Naive B cell (primary cell): Measurements from ENCODE around the gene GABPB2. TPM values are rescaled to one million over a fixed set of nuclear protein-coding genes. Genes with fewer than 3 reads are reported as not detected.
"Not testable (repeated sequence)": the region's sequence is repeated elsewhere in the genome, so short reads cannot be mapped to it uniquely, and the experiment has no call there.

ENCODE experiments used
- ATAC-seq, 2 donors: fragments of 150-1000 bp; cut with Tn5 transposase; 2 replicates each; pipeline ENCODE4 v1.10.0; 2021; ENCODE audit warnings: low read depth in 2 of 2, mild to moderate bottlenecking in 2 of 2, moderate library complexity in 2 of 2
- DNase-seq: peaks from one replicate; pipeline ENCODE4 v3.0.0; 2022
- H3K27ac Mint-ChIP-seq, 6 donors: one replicate each; pipeline ENCODE4 v1.8.0; 2020 to 2022; ENCODE audit warnings: mild to moderate bottlenecking in 6 of 6, mixed read lengths in 6 of 6, moderate library complexity in 5 of 6, inconsistent platforms in 2 of 6
- H3K27me3 Mint-ChIP-seq, 3 donors: one replicate each; pipeline ENCODE4 v1.8.0; 2021 to 2022; ENCODE audit warnings: mixed read lengths in 3 of 3, mild to moderate bottlenecking in 1 of 3
- H3K36me3 Mint-ChIP-seq, 2 donors: one replicate each; pipeline ENCODE4 v1.8.0; 2020 to 2022; ENCODE audit warnings: mixed read lengths in 2 of 2, inconsistent platforms in 1 of 2, mild to moderate bottlenecking in 1 of 2
- H3K4me1 Mint-ChIP-seq, 3 donors: one replicate each; pipeline ENCODE4 v1.8.0; 2020 to 2022; ENCODE audit warnings: mixed read lengths in 3 of 3, inconsistent platforms in 1 of 3, mild to moderate bottlenecking in 1 of 3, moderate library complexity in 1 of 3
- H3K4me3 Mint-ChIP-seq, 8 donors: one replicate each; pipeline ENCODE4 v1.8.0; 2020 to 2022; ENCODE audit warnings: mild to moderate bottlenecking in 8 of 8, mixed read lengths in 8 of 8, moderate library complexity in 8 of 8, inconsistent platforms in 2 of 8
- H3K9me3 Mint-ChIP-seq, 7 donors: one replicate each; pipeline ENCODE4 v1.8.0; 2020 to 2022; ENCODE audit warnings: mixed read lengths in 7 of 7, mild to moderate bottlenecking in 5 of 7, inconsistent platforms in 2 of 7, moderate library complexity in 1 of 7
- polyA plus RNA-seq, 6 donors: library from polyadenylated mRNA; unstranded; fragments of 300-500 nt; fragmentation: Illumina TruSeq; gene quantifications; one replicate each; pipeline ENCODE4 v1.2.3, GENCODE V29; 2021; ENCODE audit warnings: low read depth in 6 of 6

The GABPB2 gene
- polyA plus RNA-seq, 6 donors from 2014 or later, result 2.4 to 9.2 (median 4.8) TPM

DNA sequence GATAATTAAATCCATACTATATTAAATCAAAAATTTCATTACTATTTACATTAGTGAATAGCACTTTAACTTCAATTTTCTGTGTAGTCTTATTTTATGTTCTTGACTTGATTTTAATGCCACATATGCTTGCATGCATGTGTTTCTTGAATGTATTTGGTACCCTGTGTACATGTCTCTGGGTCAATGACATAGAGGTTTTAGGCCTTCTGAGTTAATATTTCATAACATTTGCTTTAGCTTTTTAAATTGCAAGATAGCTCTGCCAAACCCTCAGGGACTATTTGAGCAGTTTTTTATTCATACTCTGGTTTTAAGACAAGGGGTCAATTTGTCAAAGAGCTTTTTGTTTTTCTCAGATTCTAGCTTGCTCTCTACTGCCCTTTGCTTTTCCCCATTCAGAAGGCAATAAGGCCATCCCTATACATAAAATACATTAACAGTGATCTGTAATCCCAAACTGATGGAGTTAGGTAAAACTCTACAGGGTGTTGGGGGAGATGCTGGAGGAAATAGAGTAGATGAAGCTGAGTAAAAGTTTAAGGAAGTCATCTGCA is 5.4 kb upstream of the GABPB2 start:
- DNase-seq, result no peak
- H3K9me3 Mint-ChIP-seq, result no peaks in the 10 kb centered on the region
- H3K36me3 Mint-ChIP-seq, result no peaks in the 10 kb centered on the region
- peak overlapping the region in 2 of 8 donors; percentile 14 to 71 for H3K4me3 Mint-ChIP-seq
- H3K27me3 Mint-ChIP-seq, result no peaks in the 10 kb centered on the region
- ATAC-seq, result no peak
- H3K27ac Mint-ChIP-seq, result peak overlapping the region in 2 of 6 donors; percentile 2 to 51
- H3K4me1 Mint-ChIP-seq, result peaks cover 11 to 18% (median 13%) of the 10 kb centered on the region in 3 donors

DNA sequence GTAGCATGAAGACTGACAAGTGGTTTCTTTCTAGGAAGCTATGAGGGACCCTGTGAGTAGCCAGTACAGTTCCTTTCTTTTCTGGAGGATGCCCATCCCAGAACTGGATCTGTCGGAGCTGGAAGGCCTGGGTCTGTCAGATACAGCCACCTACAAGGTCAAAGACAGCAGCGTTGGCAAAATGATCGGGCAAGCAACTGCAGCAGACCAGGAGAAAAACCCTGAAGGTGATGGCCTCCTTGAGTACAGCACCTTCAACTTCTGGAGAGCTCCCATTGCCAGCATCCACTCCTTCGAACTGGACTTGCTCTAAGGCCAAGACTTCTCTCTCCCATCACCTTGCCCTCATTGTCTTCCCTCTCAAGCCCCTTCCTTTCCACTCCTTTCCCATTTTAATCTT is 3.4 kb upstream of the GABPB2 start:
- DNase-seq, result no peak
- Mint-ChIP-seq H3K27me3 (no peaks in the 10 kb centered on the region), H3K4me3 (peak overlapping the region in 2 of 8 donors; percentile 47 to 99), H3K9me3 (no peaks in the 10 kb centered on the region), H3K27ac (peak overlapping the region in 3 of 6 donors; percentile 6 to 99 (median 83)), H3K36me3 (peaks cover 0 to 8% of the 10 kb centered on the region in 2 donors), H3K4me1 (peaks cover 4 to 29% (median 16%) of the 10 kb centered on the region in 3 donors)
- ATAC-seq, result no peak

DNA sequence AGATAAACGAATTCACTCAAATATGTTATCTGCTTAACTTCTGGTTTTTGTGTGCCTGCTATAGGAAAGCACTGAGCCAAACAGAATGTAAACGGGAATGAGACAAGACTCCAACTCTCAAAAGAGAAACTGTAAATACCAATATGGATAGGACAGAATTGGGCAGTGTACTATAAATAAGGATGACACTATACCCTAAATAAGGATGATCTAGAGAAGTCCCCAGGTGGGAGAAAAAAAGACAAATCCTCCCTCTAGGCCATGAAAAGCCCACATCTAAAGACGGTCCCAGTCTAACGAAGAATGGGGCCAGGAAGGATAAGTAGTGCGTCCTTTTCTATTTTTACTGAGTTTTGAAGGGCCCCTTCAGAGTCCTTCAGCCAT is 1.5 kb upstream of the GABPB2 start:
- ATAC-seq, result no peak
- H3K4me1 Mint-ChIP-seq, result peaks cover 4 to 29% (median 16%) of the 10 kb centered on the region in 3 donors
- DNase-seq, result no peak
- peak overlapping the region; percentile 96 to 100 (median 99) for H3K4me3 Mint-ChIP-seq
- H3K9me3 Mint-ChIP-seq, result no peaks in the 10 kb centered on the region
- H3K27me3 Mint-ChIP-seq, result no peaks in the 10 kb centered on the region
- H3K36me3 Mint-ChIP-seq, result peaks cover 0 to 8% of the 10 kb centered on the region in 2 donors
- H3K27ac Mint-ChIP-seq, result peak overlapping the region in 5 of 6 donors; percentile 51 to 99 (median 86)

DNA sequence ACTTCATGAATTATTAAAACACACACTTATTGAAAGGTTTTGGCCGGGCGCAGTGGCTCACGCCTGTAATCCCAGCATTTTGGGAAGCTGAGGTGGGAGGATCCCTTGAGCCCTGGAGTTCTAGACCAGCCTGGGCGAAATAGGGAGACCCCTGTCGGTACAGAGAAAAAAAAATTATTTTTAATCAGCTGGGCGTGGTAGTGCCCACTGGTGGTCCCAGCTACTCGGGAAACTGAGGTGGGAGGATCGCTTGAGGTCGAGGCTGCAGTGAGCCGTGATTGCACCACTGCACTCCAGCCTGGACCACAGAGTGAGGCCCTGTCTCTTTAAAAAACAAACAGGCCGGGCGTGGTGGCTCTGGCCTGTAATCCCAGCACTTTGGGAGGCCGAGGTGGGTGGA is 1.7 kb downstream of the GABPB2 start:
- Mint-ChIP-seq H3K4me3 (peak overlapping the region in 7 of 8 donors; percentile 20 to 100 (median 98)), H3K27ac (peak overlapping the region in 1 of 6 donors; percentile 99), H3K9me3 (no peaks in the 10 kb centered on the region), H3K4me1 (peaks cover 4 to 29% (median 20%) of the 10 kb centered on the region in 3 donors), H3K36me3 (peaks cover 0 to 8% of the 10 kb centered on the region in 2 donors), H3K27me3 (no peaks in the 10 kb centered on the region)
- ATAC-seq (no peak), DNase-seq (no peak)

DNA sequence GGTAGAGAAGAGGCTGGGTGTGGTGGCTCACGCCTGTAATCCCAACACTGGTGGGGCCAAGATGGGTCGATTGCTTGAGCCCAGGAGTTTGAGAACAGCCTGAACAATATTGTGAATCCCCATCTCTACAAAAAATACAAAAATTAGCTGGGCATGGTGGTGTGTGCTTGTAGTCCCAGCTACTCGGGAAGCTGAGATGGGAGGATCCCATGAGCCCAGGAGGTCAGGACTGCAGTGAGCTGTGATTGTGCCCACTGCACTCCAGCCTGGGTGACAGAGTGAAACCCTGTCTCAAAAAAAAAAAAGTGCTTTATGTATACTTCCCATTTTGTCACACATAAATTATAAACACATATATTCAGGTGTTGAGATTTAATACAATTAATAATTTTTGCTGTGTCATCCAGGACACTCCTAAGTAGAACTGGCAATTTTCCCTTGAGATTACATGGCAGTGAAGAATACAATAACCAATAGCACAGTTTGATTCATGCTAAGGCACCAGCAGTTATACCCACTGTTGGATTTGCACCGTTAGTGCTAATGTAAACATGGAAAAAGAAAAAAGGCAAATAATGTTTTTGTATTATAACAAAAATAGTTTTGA is 15.5 kb downstream of the GABPB2 start:
- H3K27me3 Mint-ChIP-seq, result no peaks in the 10 kb centered on the region
- no peaks in the 10 kb centered on the region for H3K9me3 Mint-ChIP-seq
- DNase-seq (no peak), ATAC-seq (no peak)
- H3K36me3 Mint-ChIP-seq, result no peaks in the 10 kb centered on the region
- H3K4me1 Mint-ChIP-seq, result peaks cover 5 to 9% (median 9%) of the 10 kb centered on the region in 3 donors
- H3K27ac Mint-ChIP-seq, result peak overlapping the region in 1 of 6 donors; percentile 55
- no peak overlapping the region for H3K4me3 Mint-ChIP-seq

DNA sequence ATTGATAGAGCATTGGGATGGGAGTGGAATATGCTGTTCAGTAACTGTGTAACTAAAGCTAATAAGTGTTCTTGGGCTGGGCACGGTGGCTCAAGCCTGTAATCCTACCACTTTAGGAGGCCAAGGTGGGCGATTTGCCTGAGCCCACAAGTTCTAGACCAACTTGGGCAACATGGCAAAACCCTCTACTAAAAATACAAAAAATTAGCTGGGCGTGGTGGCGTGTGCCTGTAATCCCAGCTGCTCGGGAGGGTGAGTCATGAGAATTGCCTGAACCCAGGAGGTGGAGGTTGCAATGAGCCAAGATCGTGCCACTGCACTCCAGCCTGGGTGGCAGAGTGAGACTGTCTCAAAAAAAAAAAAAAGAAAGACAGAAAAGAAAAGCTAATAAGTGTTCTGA is 26.9 kb downstream of the GABPB2 start:
- not testable (repeated sequence) for ATAC-seq, H3K27me3 Mint-ChIP-seq, H3K4me3 Mint-ChIP-seq, H3K9me3 Mint-ChIP-seq, H3K36me3 Mint-ChIP-seq, H3K4me1 Mint-ChIP-seq, DNase-seq
- peak overlapping the region in 1 of 6 donors; percentile 13 for H3K27ac Mint-ChIP-seq

DNA sequence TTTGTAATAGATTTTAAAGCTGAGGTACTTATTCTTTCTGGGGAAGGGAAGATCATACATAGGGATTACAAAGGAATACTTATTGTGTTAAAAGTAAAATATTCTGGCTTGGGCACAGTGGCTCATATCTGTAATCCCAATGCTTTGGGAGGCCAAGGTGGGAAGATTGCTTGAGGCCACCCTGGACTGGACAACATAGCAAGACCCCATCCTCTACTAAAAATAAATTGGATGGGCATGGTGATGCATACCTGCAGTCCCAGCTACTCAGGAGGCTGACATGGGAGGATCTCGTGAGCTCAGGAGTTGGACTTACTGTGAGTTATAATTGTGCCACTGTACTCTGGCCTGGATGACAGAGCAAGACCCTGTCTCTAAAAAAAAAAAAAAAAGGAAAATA is 27.6 kb downstream of the GABPB2 start:
- Mint-ChIP-seq H3K27ac (no peak overlapping the region), H3K27me3 (no peaks in the 10 kb centered on the region), H3K9me3 (no peaks in the 10 kb centered on the region), H3K36me3 (no peaks in the 10 kb centered on the region), H3K4me1 (no peaks in the 10 kb centered on the region), H3K4me3 (no peak overlapping the region)
- no peak for ATAC-seq
- no peak for DNase-seq

DNA sequence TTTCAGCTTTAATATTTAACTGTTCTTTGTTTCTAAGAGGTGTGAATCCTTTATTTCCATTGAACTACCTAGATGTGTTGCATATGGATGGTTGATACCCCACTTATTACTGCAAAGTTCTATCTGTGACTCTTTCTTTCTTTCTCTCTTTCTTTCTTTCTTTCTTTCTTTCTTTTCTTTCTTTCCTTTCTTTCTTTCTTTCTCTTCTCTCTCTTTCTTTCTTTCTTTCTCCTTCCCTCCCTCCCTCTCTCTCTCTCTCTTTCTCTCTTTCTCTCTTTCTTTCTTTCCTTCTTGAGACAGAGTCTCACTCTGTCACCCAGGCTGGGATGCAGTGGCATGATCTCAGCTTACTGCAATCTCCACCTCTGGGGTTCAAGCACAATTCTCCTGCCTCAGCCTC is 34.1 kb downstream of the GABPB2 start:
- Mint-ChIP-seq H3K4me3 (no peak overlapping the region), H3K9me3 (no peaks in the 10 kb centered on the region), H3K27me3 (no peaks in the 10 kb centered on the region), H3K27ac (peak overlapping the region in 1 of 6 donors; percentile 66), H3K4me1 (no peaks in the 10 kb centered on the region), H3K36me3 (peaks cover 8 to 11% of the 10 kb centered on the region in 2 donors)
- ATAC-seq, result no peak
- DNase-seq, result no peak

DNA sequence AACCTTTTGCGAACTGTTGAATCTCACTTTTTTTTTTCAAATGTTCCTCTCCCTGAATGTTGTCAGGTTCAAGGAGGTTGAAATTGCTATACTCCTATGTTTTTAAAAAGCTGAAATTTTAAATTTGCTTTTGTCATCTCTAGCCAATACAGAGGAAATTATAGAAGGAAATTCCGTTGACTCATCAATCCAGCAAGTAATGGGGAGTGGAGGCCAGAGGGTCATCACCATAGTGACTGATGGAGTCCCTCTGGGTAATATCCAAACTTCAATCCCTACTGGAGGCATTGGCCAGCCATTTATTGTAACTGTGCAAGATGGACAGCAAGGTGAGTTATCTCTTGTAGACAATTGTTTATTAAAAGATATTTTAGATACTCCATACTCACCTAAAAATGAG is 36.3 kb downstream of the GABPB2 start:
- Mint-ChIP-seq H3K27ac (no peak overlapping the region), H3K36me3 (peaks cover 8 to 11% of the 10 kb centered on the region in 2 donors), H3K4me1 (no peaks in the 10 kb centered on the region), H3K27me3 (no peaks in the 10 kb centered on the region), H3K4me3 (no peak overlapping the region), H3K9me3 (no peaks in the 10 kb centered on the region)
- ATAC-seq (no peak), DNase-seq (no peak)

DNA sequence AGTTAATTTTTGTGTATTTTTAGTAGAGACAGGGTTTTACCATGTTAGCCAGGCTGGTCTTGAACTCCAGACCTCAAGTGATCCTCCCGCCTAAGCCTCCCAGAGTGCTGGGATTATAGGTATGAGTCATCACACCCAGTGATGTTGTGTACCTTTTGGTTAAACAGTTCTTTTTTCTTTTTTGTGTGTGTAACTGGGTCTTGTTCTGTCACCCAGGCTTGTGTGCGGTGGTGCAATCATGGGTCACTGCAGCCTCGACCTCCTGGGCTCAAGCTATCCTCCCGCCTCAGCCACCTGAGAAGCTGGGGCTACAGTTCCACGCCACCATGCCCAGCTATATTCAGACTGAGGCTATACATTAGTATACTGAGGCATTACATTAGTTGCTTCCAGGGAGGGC is 37.8 kb downstream of the GABPB2 start:
- Mint-ChIP-seq H3K4me3 (no peak overlapping the region), H3K36me3 (peaks cover 8 to 11% of the 10 kb centered on the region in 2 donors), H3K4me1 (no peaks in the 10 kb centered on the region), H3K27ac (no peak overlapping the region), H3K9me3 (no peaks in the 10 kb centered on the region), H3K27me3 (no peaks in the 10 kb centered on the region)
- DNase-seq (no peak), ATAC-seq (no peak)

DNA sequence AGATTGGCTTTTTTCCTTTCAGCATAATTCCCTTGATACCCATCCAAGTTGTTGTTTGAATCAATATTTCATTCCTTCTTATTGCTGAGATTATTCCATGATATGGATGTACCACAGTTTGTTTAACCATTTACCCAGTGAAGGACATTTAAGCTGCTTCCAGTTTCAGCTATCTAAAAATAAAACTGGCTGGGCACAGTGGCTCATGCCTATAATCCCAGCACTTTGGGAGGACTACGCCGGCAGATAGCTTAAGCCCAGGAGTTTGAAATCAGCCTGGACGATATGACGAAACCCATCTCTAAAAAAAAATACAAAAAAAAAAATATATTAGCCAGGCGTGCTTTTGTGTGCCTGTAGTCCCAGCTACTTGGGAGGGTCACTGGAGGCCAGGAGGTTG is 43.3 kb downstream of the GABPB2 start:
- H3K36me3 Mint-ChIP-seq, result peaks cover 13 to 14% of the 10 kb centered on the region in 2 donors
- H3K4me1 Mint-ChIP-seq, result no peaks in the 10 kb centered on the region
- ATAC-seq (no peak), DNase-seq (no peak)
- no peaks in the 10 kb centered on the region for H3K27me3 Mint-ChIP-seq
- no peak overlapping the region for H3K27ac Mint-ChIP-seq
- H3K9me3 Mint-ChIP-seq, result no peaks in the 10 kb centered on the region
- H3K4me3 Mint-ChIP-seq, result no peak overlapping the region

DNA sequence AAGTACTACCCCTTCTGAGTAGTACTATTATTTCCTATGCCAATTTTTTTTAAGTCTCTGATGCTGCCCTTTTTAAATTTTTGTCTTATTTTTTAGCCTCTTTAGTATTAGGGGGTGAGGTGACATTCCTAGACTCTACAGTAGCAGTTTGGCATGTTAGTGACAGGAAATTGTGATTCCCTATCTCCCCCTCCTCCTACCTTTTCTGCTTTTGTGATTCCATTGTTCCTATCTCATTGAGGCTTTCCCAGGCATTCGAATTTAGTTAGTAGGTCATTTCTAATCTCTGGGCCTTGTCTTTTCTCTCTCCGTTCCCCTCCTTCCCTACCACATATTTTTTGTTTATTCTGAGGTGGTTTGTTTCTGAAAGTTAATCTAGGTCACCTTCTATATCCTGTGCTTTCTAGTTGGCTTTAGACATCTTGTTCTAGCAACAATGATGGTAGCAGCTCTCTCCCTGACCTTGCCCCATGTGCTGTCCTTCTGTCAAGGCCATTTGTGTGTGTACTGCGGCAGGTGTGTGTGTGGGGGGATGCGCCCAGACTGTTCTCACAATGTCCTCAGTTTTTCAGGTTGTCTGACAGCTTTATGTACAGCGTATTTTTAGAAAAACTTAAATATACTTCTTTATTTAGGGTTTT is 54.3 kb downstream of the GABPB2 start:
- H3K27me3 Mint-ChIP-seq, result no peaks in the 10 kb centered on the region

DNA sequence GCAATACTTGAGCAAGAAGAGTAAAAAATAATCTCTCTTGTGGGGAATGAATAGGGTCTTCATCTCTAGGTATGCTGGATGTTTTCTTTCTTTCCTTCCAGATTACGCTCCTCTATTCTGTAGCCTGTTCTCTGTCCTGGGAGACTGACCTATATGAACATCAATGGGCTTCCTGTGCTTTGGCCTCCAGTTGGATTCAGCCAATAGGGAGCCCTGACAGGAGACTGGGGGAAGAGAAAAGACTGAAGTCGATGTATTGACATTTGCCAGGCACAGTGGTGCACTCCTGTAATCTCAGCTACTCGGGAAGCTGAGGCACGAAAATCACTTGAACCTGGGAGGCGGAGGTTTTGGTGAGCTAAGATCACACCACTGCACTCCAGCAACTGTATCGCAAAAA is 58.2 kb downstream of the GABPB2 start:
- Mint-ChIP-seq H3K27me3 (no peaks in the 10 kb centered on the region), H3K9me3 (no peaks in the 10 kb centered on the region), H3K4me3 (no peak overlapping the region), H3K36me3 (no peaks in the 10 kb centered on the region), H3K27ac (no peak overlapping the region), H3K4me1 (peaks cover 4 to 15% (median 13%) of the 10 kb centered on the region in 3 donors)
- no peak for DNase-seq
- no peak for ATAC-seq

More for the DNA sequence above, 54.3 kb downstream of the GABPB2 start:
- Mint-ChIP-seq H3K27ac (peak overlapping the region in 2 of 6 donors; percentile 4 to 19), H3K9me3 (no peaks in the 10 kb centered on the region), H3K4me3 (no peak overlapping the region), H3K36me3 (peaks cover 0 to 4% of the 10 kb centered on the region in 2 donors), H3K4me1 (no peaks in the 10 kb centered on the region)
- DNase-seq (no peak), ATAC-seq (no peak)

DNA sequence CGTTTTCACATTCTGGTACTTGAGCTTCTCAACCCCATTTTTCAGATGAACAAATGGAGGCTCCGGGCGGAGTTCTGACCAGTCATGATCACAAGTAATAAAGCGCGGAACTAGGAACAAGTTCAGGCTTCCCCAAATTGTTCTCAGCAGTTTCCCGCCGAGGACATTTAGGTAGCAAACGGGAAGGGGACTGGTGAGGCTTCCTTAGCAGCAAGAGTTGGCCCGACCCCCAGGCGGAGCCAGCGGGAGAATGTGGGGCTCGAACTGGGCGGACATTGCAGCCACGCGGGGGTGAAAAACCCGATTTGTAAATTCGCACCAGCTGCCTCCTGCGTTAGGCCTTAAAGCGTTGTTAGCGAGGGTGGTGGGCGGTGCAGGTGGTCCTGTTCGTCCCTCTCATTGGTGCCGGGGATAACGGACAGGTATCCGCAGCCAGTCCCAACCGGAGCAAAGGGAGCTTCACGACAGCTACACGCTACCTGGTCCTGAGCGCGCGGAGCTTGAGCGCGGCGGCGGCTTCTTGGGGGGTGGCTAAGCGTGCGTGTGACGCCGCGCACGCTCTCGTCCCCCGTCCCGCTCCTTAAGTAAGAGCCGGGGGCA is 60.5 kb downstream of the GABPB2 start:
- H3K36me3 Mint-ChIP-seq, result no peaks in the 10 kb centered on the region
- ATAC-seq (peak; percentile 99 to 100), DNase-seq (peak; percentile 84)
- no peaks in the 10 kb centered on the region for H3K27me3 Mint-ChIP-seq
- H3K4me3 Mint-ChIP-seq, result peak overlapping the region; percentile 76 to 90 (median 86)
- H3K4me1 Mint-ChIP-seq, result peaks cover 4 to 15% (median 13%) of the 10 kb centered on the region in 3 donors
- peak overlapping the region in 5 of 6 donors; percentile 9 to 93 (median 66) for H3K27ac Mint-ChIP-seq
- H3K9me3 Mint-ChIP-seq, result no peaks in the 10 kb centered on the region
